Activated naive CD4-positive, alpha-beta T cell treated with Interleukin-2 at 50 U/mL for 16 hours (primary cell): ENCODE measurements around the gene DCPS.

Source experiments
- DNase-seq: peaks from one replicate; pipeline ENCODE4 v3.0.0-alpha.2; 2020

DCPS gene

GRCh38 chr11:126328938-126329643 lies 25.2 kb downstream of the DCPS start:
- no peak for DNase-seq

DNA sequence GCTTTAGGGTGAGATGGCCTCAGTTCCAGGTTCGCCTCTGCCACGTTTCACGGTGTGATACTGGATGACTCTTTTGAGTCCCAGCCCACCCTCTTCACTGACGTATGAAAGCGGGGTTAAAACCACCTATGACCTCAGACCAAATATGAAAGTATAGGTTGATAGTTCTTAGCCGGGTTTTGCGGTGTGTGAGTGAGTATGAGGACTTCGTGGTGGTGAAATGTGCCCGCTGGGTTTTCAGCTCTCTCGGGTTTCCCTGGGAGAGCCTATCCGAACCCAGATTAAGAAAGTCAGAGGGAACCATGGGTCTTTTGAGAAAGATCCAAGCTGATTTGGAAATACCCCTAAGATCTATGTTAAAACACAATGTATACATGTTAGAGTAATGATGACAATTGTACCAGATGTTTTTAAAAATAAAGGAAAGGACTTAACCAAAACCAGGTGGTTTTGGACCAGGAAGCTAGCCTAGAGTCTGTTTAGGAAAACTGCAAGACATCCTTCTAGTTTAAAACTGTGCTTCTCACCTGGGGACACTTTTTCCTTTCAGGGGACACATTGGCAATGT lies 25.9 kb downstream of the DCPS start:
- DNase-seq: no peak

DNA sequence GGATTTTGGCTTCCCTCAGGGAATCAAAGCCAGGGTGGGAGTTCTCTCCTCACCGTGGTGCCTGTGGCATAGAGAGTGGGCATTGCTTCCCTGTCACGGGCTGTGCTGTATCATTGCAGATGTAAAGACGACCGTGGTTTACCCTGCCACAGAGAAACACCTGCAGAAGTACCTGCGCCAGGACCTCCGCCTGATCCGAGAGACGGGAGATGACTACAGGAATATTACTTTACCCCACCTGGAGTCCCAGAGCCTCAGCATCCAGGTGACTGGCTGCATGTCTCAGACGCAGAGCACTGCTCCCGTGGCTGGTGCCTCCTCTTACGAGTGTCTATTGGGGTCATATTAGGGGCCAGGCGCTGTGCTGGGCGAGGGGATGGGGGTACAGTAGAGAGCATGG lies 27.4 kb downstream of the DCPS start:
- no peak for DNase-seq

DNA sequence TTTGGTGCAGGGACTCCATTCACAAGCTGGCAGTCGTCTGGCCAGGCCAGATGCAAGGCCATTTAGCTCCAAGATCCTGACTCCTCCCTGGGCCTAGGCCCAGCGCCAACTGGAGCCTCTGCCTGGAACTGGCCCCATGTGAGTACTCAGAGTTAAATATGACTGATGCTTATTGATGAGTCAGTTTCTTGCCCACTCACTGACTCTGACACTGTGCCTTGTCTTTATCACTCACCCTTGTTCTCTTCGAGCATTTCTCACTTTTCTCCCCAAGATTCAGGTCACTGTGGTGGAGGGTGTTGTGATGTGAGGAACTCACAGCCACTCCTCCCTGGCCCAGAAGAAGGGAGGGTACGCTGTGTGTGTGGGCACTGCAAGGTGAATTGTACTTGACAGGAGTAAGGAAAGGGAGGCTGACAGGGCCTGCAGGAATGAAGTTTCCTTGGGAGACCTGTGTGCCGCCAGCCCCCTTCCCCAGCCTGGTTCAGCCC lies 28.4 kb downstream of the DCPS start:
- no peak for DNase-seq

DNA sequence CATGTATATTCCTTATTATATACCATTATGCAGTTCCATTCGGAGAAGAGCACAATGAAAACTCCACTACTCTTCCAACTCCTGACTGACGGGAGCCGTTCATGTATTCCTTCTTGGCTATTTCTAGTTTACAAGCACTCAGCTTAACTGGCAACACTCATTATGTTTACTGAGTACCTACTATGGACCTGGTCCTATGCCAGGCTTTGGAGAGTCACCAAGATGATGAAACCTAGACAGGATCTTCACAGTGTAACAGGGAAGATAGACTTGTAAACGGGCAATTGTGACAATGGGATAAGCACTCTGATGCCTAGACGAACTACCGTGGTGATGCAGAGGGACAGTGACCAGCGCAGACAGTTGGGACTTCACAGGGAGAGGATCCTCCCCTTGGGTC lies 29.3 kb downstream of the DCPS start:
- DNase-seq: no peak

- no peak for DNase-seq
Measured at GRCh38 chr11:126334659-126335462, 31.0 kb downstream of the DCPS start.

DNA sequence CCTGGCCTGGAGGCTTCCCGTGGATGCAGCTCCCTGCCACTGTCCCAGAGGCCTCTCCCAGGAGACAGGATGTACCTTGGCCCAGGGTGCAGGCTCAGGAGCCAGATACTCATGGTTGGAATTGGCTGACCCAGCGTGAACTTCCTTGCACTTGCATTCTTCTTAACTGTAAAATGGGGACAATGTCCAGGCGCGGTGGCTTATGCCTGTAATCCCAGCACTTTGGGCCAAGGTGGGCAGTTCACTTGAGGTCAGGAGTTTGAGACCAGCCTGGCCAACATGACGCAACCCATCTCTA lies 31.6 kb downstream of the DCPS start:
- DNase-seq: no peak

GRCh38 chr11:126336138-126336541 lies 32.3 kb downstream of the DCPS start:
- no peak for DNase-seq

- DNase-seq: no peak
Measured at GRCh38 chr11:126336671-126337101, 32.8 kb downstream of the DCPS start.

GRCh38 chr11:126337126-126337473 lies 33.2 kb downstream of the DCPS start:
- DNase-seq: no peak

GRCh38 chr11:126337474-126338241 lies 33.8 kb downstream of the DCPS start:
- no peak for DNase-seq

GRCh38 chr11:126338346-126339055 lies 34.6 kb downstream of the DCPS start:
- DNase-seq: no peak

- no peak for DNase-seq
Measured at GRCh38 chr11:126339073-126339862, 35.4 kb downstream of the DCPS start.

- no peak for DNase-seq
Measured at GRCh38 chr11:126339863-126340434, 36.1 kb downstream of the DCPS start.

DNA sequence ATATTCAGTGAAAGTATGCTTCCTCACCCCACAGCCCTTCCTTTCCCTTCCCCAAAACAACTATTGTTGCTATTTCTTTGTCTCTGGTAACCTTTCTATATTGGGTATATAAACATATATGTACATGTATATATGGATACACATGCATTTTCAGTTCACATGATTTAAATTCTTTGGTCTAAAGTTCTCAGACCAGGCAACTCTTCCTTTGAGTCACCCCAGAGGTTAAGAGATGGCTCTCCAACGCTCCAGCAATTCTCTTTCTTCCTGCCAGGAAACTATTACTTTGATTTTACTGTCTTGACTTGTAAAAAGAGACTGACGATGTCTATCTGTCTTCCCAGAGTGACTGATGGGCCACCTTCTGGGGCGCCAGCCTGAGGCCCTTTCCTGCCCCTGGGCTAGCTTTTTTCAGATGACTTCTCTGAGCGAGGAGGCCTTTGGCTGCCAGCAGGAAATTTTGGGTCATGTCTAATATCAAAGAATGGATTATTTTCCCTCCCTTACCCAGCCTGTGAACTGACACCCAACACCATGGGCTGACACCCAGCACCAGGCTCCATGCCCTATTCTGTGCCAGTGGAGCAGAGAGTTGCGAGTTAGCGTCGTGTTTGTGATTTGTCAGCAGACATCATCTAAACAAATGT lies 37.2 kb downstream of the DCPS start:
- DNase-seq: no peak

DNA sequence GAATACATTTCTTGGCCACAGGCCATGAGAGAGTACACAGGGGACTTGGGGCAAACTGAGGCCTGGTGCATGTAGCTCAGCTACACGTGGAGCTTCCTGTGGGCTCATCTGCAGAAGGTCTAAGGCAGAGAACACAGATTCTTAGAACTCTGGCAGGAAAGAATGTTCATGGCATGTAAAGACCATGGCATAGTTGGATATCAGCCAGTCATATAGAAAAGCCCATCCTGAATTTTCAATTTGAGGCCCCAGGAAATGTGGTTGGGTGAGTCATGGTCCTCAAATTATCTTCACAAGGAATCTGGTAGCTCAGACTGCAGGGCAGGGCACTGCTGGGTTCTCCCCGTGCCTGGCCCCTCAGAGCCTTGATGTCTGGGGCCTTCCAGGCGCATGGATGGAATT lies 37.9 kb downstream of the DCPS start:
- no peak for DNase-seq

DNA sequence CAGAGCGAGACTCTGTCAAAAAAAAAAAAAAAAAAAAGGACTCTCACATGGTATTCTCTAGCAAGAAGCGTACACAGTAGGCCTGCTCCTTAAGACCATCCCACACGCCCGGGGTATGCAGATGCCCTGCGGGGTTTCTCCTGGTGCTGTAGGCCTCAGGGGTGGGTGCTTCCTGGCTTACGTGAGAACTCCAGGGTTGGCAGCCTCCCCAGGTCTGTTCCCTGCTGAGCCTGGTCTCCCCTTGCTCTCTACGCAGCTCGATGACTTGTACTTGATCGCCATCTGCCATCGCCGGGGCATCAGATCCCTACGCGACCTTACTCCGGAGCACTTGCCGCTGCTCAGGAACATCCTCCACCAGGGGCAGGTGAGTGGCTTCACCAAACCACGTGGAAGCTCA lies 39.2 kb downstream of the DCPS start:
- DNase-seq: no peak

GRCh38 chr11:126344141-126345080 lies 40.6 kb downstream of the DCPS start:
- DNase-seq: no peak

GRCh38 chr11:126345283-126345682 lies 41.4 kb downstream of the DCPS start:
- DNase-seq: no peak
